ENCODE results near the gene RECQL5.
A peak's percentile ranks its signal among the peaks of the same experiment; 100 is the strongest.
"Not testable (repeated sequence)": the region's sequence is repeated elsewhere in the genome, so short reads cannot be mapped to it uniquely, and the experiment has no call there.

RECQL5 gene

GRCh38 chr17:75590849-75591721, 75.9 kb downstream of the RECQL5 start:
- no peak for DNase-seq

DNA sequence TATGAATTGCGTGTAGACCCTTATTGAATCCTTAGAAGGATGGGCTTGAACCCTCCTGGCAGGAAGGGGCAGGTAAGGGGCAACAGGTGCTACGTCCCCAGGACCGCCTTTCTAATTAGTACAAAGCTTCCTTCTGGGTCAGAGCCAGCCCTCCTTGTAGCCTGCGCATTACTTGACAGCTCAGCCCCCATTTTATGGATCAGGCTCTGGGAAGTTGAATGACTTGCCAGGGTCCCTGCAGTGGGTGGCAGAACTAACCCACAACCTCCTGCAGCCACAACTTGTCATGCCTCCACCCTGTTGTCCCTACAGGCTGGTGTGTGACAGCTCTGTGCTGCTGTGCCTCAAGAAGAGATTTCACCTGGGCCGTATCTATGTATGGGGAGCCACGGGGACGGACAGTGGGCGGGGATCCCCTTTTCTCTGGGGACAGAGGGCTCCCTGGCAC, 76.6 kb downstream of the RECQL5 start:
- DNase-seq, result no peak

DNA sequence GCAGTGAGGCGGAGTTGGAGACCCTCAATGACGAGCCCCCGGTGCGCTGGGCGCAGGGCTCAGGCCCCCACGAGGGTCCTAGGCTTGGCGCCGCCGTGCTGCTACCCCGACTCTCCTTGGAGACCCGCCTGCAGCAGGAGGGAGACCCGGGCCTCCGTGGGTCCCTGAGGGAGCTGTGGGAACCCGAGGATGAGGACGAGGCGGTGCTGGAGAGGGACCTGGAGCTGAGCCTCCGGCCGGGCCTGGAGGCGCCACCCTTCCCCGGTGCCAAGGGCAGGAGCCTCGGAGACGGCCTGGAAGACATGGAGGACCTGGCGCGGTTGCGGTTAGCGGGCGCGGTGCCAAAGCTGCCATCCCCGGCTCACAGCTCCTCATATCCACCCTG, 77.0 kb downstream of the RECQL5 start:
- DNase-seq, result peak; percentile 15

GRCh38 chr17:75589012-75589918, 77.7 kb downstream of the RECQL5 start:
- peak; percentile 88 for DNase-seq

DNA sequence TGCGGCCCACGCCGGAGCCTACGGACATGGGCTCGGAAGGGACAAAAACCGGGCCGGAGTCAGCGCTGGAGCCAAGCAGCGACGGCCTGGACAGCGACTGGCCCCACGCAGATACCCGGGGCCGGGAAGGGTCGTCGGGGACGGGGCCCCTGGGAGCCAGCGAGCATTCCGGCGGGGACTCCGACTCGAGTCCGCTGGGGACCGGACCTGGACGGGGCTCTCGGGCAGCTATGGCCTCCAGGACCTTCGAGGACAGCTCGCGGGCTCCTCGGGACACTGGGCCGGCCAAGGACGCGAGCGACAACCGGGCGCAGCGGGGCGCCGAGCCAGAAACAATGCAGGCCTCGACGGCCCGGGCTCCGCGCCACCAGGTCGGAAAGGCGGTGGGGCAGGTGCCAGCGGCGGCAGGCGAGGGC, 78.3 kb downstream of the RECQL5 start:
- DNase-seq, result peak; percentile 40

- DNase-seq, result peak; percentile 53
These were observed 79.0 kb downstream of the RECQL5 start, which contains the start of gene MYO15B for GRCh38 chr17:75587675-75588595. MYO15B (plus strand) TSS chr17:75587800; CDS start chr17:75588058, 258 bp downstream.

- DNase-seq, result no peak
These were observed 82.1 kb downstream of the RECQL5 start for GRCh38 chr17:75584849-75585175.

GRCh38 chr17:75583197-75583596, 83.8 kb downstream of the RECQL5 start:
- DNase-seq, result not testable (repeated sequence)

GRCh38 chr17:75581121-75581725, 85.7 kb downstream of the RECQL5 start:
- not testable (repeated sequence) for DNase-seq
